Stomach (tissue), 9 donors: ENCODE data around the gene CCHCR1. TPM values are rescaled to one million over a fixed set of nuclear protein-coding genes. Genes with fewer than 3 reads are reported as not detected.
"Not testable (repeated sequence)": the region's sequence is repeated elsewhere in the genome, so short reads cannot be mapped to it uniquely, and the experiment has no call there.

Experiments used
- DNase-seq, 2 donors: peaks; one replicate each; pipeline versions ENCODE4 v3.0.0 to v3.0.0-alpha.2; 2013 to 2019
- H3K27ac ChIP-seq, 5 donors: fragments of 200-600 bp in 4 of 5; sonication (generic) in 4 of 5; one replicate each; pipeline ENCODE4 v1.5.1; 2013 to 2019; ENCODE audit warnings: mild to moderate bottlenecking in 1 of 5, moderate library complexity in 1 of 5
- H3K27me3 ChIP-seq, 3 donors: fragments of 200-600 bp; sonication (generic); one replicate each; pipeline ENCODE4 v1.5.1; 2017 to 2019; ENCODE audit warnings: mixed run types in 1 of 3
- H3K36me3 ChIP-seq, 4 donors: fragments of 200-600 bp; sonication (generic); 1 replicate in 3 of 4; 2 replicates in 1 of 4; pipeline ENCODE4 v1.5.1; 2016 to 2019
- H3K4me1 ChIP-seq, 4 donors: fragments of 200-600 bp; sonication (generic); one replicate each; pipeline ENCODE4 v1.5.1; 2016 to 2019
- H3K4me3 ChIP-seq, 4 donors: fragments of 200-600 bp; sonication (generic) in 3 of 4; one replicate each; pipeline ENCODE4 v1.5.1; 2016 to 2019; ENCODE audit warnings: mild to moderate bottlenecking in 1 of 4
- H3K9me3 ChIP-seq, 4 donors: fragments of 200-600 bp; sonication (generic); one replicate each; pipeline ENCODE4 v1.5.1; 2016 to 2019
- EP300 ChIP-seq: sonication (generic); formaldehyde crosslinking; IDR thresholded peaks from one replicate; pipeline ENCODE4 v1.6.1; 2017; ENCODE audit warnings: antibody characterized with exemption
- POLR2A ChIP-seq, 4 donors: fragments of 450-650 bp; IDR thresholded peaks; one replicate each; pipeline ENCODE4 v1.6.1; 2016; ENCODE audit warnings: antibody characterized with exemption in 4 of 4, control low read depth in 2 of 4, mild to moderate bottlenecking in 1 of 4, moderate library complexity in 1 of 4
- POLR2AphosphoS5 ChIP-seq, 3 donors: sonication (generic); formaldehyde crosslinking; IDR thresholded peaks; one replicate each; pipeline ENCODE4 v1.6.1; 2016; ENCODE audit warnings: antibody characterized with exemption in 3 of 3
- WGBS, 5 donors: extraction: QIAGEN DNeasy Blood & Tissue Kit in 3 of 5; methylation state at CpG; one replicate each; pipeline versions ENCODE4 v1.1.5 to v1.1.7; 2013 to 2018; 5-methylcytosine and 5-hydroxymethylcytosine counted together
- intact Hi-C: fragments of 100-400 bp; cut with DNase I; formaldehyde crosslinking; loops from one replicate; pipeline ENCODE4 v1.15.1; 2023; ENCODE audit warnings: low total_unique reads
- polyA plus RNA-seq, 3 donors: library from polyadenylated mRNA; stranded (reverse); fragments of 200-250 nt; gene quantifications; one replicate each; pipeline ENCODE4 v1.2.3, GENCODE V29; 2013
- total RNA-seq, 5 donors: library from RNA; depleted of rRNA; stranded (reverse); fragments of >200 nt; gene quantifications; one replicate each; pipeline versions ENCODE4 v1.1.0 to v1.2.3, GENCODE V29; 2014 to 2016
- TF ChIP-seq, protein P1 (sequence below), 7 experiments: fragments of 450-650 bp in 4 of 7; fragments of 200-600 bp in 3 of 7; sonication (generic) in 3 of 7; IDR thresholded peaks; one replicate each; pipeline ENCODE4 v1.5.1; 2016 to 2019; ENCODE audit warnings: antibody characterized with exemption in 7 of 7, control low read depth in 2 of 7, mild to moderate bottlenecking in 1 of 7
- donor health status: healthy with polysubstance abuse.
- donor health status: Bipolar disorder and iron deficiency.
- donor health status: healthy.

CCHCR1 gene
- total and polyA plus RNA-seq, 8 donors: 9.7 to 201 (median 19.0) TPM

DNA sequence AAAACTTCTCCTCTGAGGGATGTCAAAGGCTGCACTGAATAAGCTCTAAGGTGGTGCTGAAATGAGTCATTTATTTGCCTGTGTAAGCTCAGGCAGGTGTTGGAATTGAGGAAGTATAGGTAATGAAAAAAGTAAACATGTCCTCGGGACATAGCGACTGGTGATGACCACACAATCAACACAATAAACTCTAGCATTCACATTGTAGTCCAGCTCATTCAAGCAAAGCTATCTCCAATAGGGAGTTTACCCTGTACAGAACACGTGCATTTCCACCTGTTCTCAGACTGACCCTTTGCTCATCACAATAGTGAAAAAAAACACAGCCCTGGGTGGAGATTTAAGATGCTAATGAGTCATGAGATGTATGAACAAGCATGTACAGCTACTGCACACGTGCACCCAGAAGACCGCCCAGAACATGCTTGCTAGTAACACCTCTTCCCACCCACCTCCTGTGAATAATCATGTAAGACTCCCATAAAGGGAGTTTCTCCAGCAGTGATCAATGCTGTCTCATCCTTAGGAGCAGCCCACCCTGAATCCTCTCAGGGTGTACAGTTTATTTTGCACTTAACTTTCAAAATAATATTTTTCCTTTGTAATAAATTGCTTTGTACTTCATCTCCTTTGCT lies 45.9 kb upstream of the CCHCR1 start:
- TF ChIP-seq, protein P1, sequence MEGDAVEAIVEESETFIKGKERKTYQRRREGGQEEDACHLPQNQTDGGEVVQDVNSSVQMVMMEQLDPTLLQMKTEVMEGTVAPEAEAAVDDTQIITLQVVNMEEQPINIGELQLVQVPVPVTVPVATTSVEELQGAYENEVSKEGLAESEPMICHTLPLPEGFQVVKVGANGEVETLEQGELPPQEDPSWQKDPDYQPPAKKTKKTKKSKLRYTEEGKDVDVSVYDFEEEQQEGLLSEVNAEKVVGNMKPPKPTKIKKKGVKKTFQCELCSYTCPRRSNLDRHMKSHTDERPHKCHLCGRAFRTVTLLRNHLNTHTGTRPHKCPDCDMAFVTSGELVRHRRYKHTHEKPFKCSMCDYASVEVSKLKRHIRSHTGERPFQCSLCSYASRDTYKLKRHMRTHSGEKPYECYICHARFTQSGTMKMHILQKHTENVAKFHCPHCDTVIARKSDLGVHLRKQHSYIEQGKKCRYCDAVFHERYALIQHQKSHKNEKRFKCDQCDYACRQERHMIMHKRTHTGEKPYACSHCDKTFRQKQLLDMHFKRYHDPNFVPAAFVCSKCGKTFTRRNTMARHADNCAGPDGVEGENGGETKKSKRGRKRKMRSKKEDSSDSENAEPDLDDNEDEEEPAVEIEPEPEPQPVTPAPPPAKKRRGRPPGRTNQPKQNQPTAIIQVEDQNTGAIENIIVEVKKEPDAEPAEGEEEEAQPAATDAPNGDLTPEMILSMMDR (IDR thresholded peaks at IDR 0.05): no peak
- TF ChIP-seq POLR2AphosphoS5 (IDR thresholded peaks at IDR 0.05): peak in 1 of 3 donors; percentile 64
- Histone ChIP-seq H3K27ac (peak overlapping the region; percentile 87 to 95 (median 90)), H3K27me3 (no peaks in the 10 kb centered on the region), H3K4me3 (peak overlapping the region; percentile 37 to 47 (median 40)), H3K9me3 (peaks cover 0 to 3% (median 0%) of the 10 kb centered on the region in 4 donors), H3K4me1 (peaks cover 17 to 63% (median 36%) of the 10 kb centered on the region in 4 donors), H3K36me3 (peaks cover 0 to 11% (median 2%) of the 10 kb centered on the region in 4 donors)
- WGBS, 5 donors: 5 to 20% (median 15%) methylated on average over 5 of the region's 5 CpGs
- intact Hi-C loops: loop anchor here (10.0 kb wide), 1 partner anchor 61 kb away; no protein-coding TSS in a partner anchor
- DNase-seq: peak in 1 of 2 donors; percentile 85

GRCh38 chr6:31202259-31203166 lies 44.9 kb upstream of the CCHCR1 start:
- H3K9me3 ChIP-seq: peaks cover 0 to 3% (median 0%) of the 10 kb centered on the region in 4 donors
- no peak for TF ChIP-seq EP300
- TF ChIP-seq, protein P1 (IDR thresholded peaks at IDR 0.05): no peak
- no peak for TF ChIP-seq POLR2AphosphoS5 (IDR thresholded peaks at IDR 0.05)
- TF ChIP-seq POLR2A (IDR thresholded peaks at IDR 0.05): no peak
- H3K27me3 ChIP-seq: no peaks in the 10 kb centered on the region
- peaks cover 15 to 58% (median 37%) of the 10 kb centered on the region in 4 donors for H3K4me1 ChIP-seq
- intact Hi-C loops: loop anchor here (10.0 kb wide), 1 partner anchor 62 kb away; no protein-coding TSS in a partner anchor
- H3K4me3 ChIP-seq: peak overlapping the region in 2 of 4 donors; percentile 18 to 23
- 31 to 48% (median 43%) methylated on average over 10 to 11 of the region's 11 CpGs for WGBS, 5 donors
- H3K36me3 ChIP-seq: peaks cover 0 to 11% (median 2%) of the 10 kb centered on the region in 4 donors
- no peak for DNase-seq
- peak overlapping the region; percentile 73 to 95 (median 88) for H3K27ac ChIP-seq

- not testable (repeated sequence) for H3K27me3 ChIP-seq, H3K9me3 ChIP-seq, DNase-seq
- WGBS, 5 donors: 80 to 96% (median 85%) methylated on average over 4 of the region's 4 CpGs
- intact Hi-C loops: loop anchor here (5.0 kb wide), 1 partner anchor 168 kb away; no protein-coding TSS in a partner anchor
- Histone ChIP-seq H3K27ac (peak overlapping the region in 4 of 5 donors; percentile 93 to 98 (median 95)), H3K4me3 (peak overlapping the region in 3 of 4 donors; percentile 42 to 72 (median 57)), H3K4me1 (peaks cover 15 to 50% (median 42%) of the 10 kb centered on the region in 4 donors), H3K36me3 (peaks cover 0 to 11% (median 2%) of the 10 kb centered on the region in 4 donors)
Observed at GRCh38 chr6:31199105-31199452, 41.5 kb upstream of the CCHCR1 start.

DNA sequence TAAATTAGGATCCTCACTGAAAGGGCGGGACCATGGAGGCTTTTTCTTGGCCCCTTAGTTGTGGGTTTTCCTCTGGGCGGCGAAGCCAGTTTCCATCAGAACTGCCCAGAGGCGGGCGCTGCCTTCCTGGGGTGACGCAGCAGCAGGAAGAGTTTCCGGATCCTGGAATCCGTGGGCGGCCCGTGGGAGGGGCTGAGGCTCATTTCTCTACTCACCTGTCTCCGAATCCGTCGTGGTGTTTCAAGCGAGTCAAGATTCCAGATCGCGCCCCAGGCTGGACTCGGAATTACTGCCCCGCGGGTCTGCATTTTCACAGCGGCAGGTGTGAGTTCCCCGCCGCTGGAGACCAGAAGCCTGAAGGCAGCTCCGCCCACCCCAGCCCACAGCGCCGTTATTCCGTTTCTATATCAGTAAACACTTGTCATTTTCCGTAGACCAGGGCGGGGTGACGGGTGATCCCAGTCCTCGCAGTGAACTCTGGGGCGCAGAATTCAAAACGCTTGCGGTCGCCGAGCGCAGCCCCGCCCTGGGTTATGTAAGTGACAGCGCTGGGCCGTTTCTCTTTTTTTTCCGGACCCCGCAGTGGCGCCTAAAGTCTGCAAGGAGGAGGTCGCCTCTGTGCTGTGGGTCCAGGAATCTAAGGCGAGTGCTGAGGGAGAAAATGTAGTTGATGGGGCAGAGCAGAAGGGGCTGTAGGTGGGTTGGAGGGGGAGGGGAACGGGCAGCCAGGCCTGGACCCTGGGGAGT lies 40.1 kb upstream of the CCHCR1 start:
- Histone ChIP-seq H3K27ac (peak overlapping the region; percentile 93 to 98 (median 95)), H3K36me3 (peaks cover 0 to 11% (median 2%) of the 10 kb centered on the region in 4 donors), H3K4me3 (peak overlapping the region; percentile 42 to 72 (median 63)), H3K9me3 (peaks cover 0 to 3% (median 0%) of the 10 kb centered on the region in 4 donors), H3K4me1 (peaks cover 11 to 42% (median 36%) of the 10 kb centered on the region in 4 donors), H3K27me3 (no peaks in the 10 kb centered on the region)
- 0 to 1% (median 0%) methylated on average over 15 to 45 of the region's 45 CpGs for WGBS, 5 donors
- TF ChIP-seq EP300: no peak
- TF ChIP-seq, protein P1 (IDR thresholded peaks at IDR 0.05): no peak
- peak in 1 of 4 donors; percentile 12 for TF ChIP-seq POLR2A (IDR thresholded peaks at IDR 0.05)
- TF ChIP-seq POLR2AphosphoS5 (IDR thresholded peaks at IDR 0.05): peak; percentile 60 to 74 (median 69)
- intact Hi-C loops: loop anchor here (5.0 kb wide), 1 partner anchor 170 kb away; no protein-coding TSS in a partner anchor
- peak; percentile 90 to 95 for DNase-seq

- not testable (repeated sequence) for DNase-seq, H3K27me3 ChIP-seq, H3K9me3 ChIP-seq
- H3K27ac ChIP-seq: peak overlapping the region; percentile 93 to 98 (median 95)
- peak overlapping the region; percentile 42 to 72 (median 63) for H3K4me3 ChIP-seq
- 73 to 80% (median 77%) methylated on average over 25 of the region's 25 CpGs for WGBS, 5 donors
- H3K36me3 ChIP-seq: peaks cover 0 to 11% (median 2%) of the 10 kb centered on the region in 4 donors
- intact Hi-C loops: loop anchor here (5.0 kb wide), 1 partner anchor 171 kb away; no protein-coding TSS in a partner anchor
- H3K4me1 ChIP-seq: peaks cover 6 to 34% (median 27%) of the 10 kb centered on the region in 4 donors
Observed at GRCh38 chr6:31196251-31197022, 38.8 kb upstream of the CCHCR1 start.

GRCh38 chr6:31195308-31195979 lies 37.8 kb upstream of the CCHCR1 start:
- not testable (repeated sequence) for H3K27me3 ChIP-seq, H3K4me3 ChIP-seq, H3K9me3 ChIP-seq, DNase-seq, H3K36me3 ChIP-seq
- intact Hi-C loops: loop anchor here (5.0 kb wide), 1 partner anchor 172 kb away; no protein-coding TSS in a partner anchor
- H3K4me1 ChIP-seq: peaks cover 6 to 34% (median 26%) of the 10 kb centered on the region in 4 donors
- 95 to 98% (median 96%) methylated on average over 12 to 41 of the region's 41 CpGs for WGBS, 5 donors
- H3K27ac ChIP-seq: peak overlapping the region in 1 of 5 donors; percentile 3
